MM.1S (cell line): ENCODE results near the gene MTLN.
"Not testable (repeated sequence)": the region's sequence is repeated elsewhere in the genome, so short reads cannot be mapped to it uniquely, and the experiment has no call there.

Experiments
- DNase-seq: peaks from one replicate; pipeline ENCODE4 v3.0.0-alpha.2; 2015
- H2AFZ ChIP-seq: fragments of 300-600 bp; sonication (generic); 2 replicates; pipeline ENCODE4 v1.6.0; 2016; ENCODE audit warnings: antibody characterized with exemption, low read length
- H3F3A ChIP-seq: fragments of 300-600 bp; sonication (generic); 2 replicates; pipeline ENCODE4 v1.6.1; 2016; ENCODE audit warnings: mild to moderate bottlenecking, antibody characterized with exemption, low read length, moderate library complexity, mixed read lengths; ENCODE audit not compliant: insufficient read depth
- H3K27ac ChIP-seq: fragments of 300-600 bp; sonication (generic); 2 replicates; pipeline ENCODE4 v1.5.1; 2016; ENCODE audit warnings: mild to moderate bottlenecking, low read length
- H3K27me3 ChIP-seq: fragments of 300-600 bp; sonication (generic); replicated peaks from 2 replicates; pipeline ENCODE4 v1.6.0; 2016; ENCODE audit warnings: low read length; ENCODE audit not compliant: insufficient read depth
- H3K36me3 ChIP-seq: fragments of 300-600 bp; sonication (generic); replicated peaks from 2 replicates; pipeline ENCODE4 v1.6.1; 2016; ENCODE audit warnings: mild to moderate bottlenecking, low read length, mixed read lengths; ENCODE audit not compliant: insufficient read depth
- H3K4me1 ChIP-seq: fragments of 300-600 bp; sonication (generic); 2 replicates; pipeline ENCODE4 v1.6.1; 2016; ENCODE audit warnings: low read length, mixed read lengths
- H3K4me2 ChIP-seq: fragments of 300-600 bp; sonication (generic); 2 replicates; pipeline ENCODE4 v1.6.0; 2016; ENCODE audit warnings: low read depth, low read length
- H3K4me3 ChIP-seq: fragments of 300-600 bp; sonication (generic); 2 replicates; pipeline ENCODE4 v1.5.1; 2016; ENCODE audit warnings: low read length, mixed read lengths
- H3K79me2 ChIP-seq: fragments of 300-600 bp; sonication (generic); 2 replicates; pipeline ENCODE4 v1.6.1; 2016; ENCODE audit warnings: mixed run types, low read length, mixed read lengths
- H3K9ac ChIP-seq: fragments of 300-600 bp; sonication (generic); 2 replicates; pipeline ENCODE4 v1.6.1; 2016; ENCODE audit warnings: low read length, mixed read lengths
- H3K9me2 ChIP-seq: fragments of 300-600 bp; sonication (generic); replicated peaks from 2 replicates; pipeline ENCODE4 v1.6.1; 2016; ENCODE audit warnings: mild to moderate bottlenecking, low read length, mixed read lengths; ENCODE audit not compliant: insufficient read depth
- H3K9me3 ChIP-seq: fragments of 300-600 bp; sonication (generic); replicated peaks from 2 replicates; pipeline ENCODE4 v1.6.1; 2016; ENCODE audit warnings: mild to moderate bottlenecking, low read length, mixed read lengths; ENCODE audit not compliant: insufficient read depth
- H4K20me1 ChIP-seq: fragments of 300-600 bp; sonication (generic); 2 replicates; pipeline ENCODE4 v1.6.1; 2016; ENCODE audit warnings: mild to moderate bottlenecking, low read length, moderate library complexity, mixed read lengths; ENCODE audit not compliant: insufficient read depth
- CTCF ChIP-seq: fragments of 300-600 bp; sonication (generic); IDR thresholded peaks from 2 replicates; pipeline ENCODE4 v1.5.1; 2016; ENCODE audit warnings: antibody characterized with exemption, low read length, mixed read lengths
- EZH2 ChIP-seq: fragments of 300-600 bp; sonication (generic); optimal IDR thresholded peaks from 2 replicates; pipeline ENCODE3; 2017; ENCODE audit warnings: low read depth, mild to moderate bottlenecking, antibody characterized with exemption, low read length, mixed read lengths
- EZH2phosphoT487 ChIP-seq: fragments of 300-600 bp; sonication (generic); IDR thresholded peaks from 2 replicates; pipeline ENCODE4 v1.6.1; 2018; ENCODE audit warnings: antibody characterized with exemption, low read length

MTLN gene

GRCh38 chr2:110215566-110216158, 3.3 kb upstream of the MTLN start:
- Histone ChIP-seq H4K20me1 (no peaks in the 10 kb centered on the region), H2AFZ (no peak overlapping the region), H3K9me2 (no peaks in the 10 kb centered on the region), H3K9me3 (no peaks in the 10 kb centered on the region), H3K4me3 (peak overlapping the region; percentile 40), H3K27ac (peak overlapping the region; percentile 55; the same call in 1 of the 2 replicates), H3K4me2 (peak overlapping the region; percentile 65), H3K36me3 (no peaks in the 10 kb centered on the region), H3K79me2 (peaks cover 18% of the 10 kb centered on the region), H3F3A (peaks cover 17% of the 10 kb centered on the region), H3K9ac (no peak overlapping the region), H3K27me3 (no peaks in the 10 kb centered on the region), H3K4me1 (peaks cover 44% of the 10 kb centered on the region)
- TF ChIP-seq EZH2: no peak
- no peak for TF ChIP-seq EZH2phosphoT487
- TF ChIP-seq CTCF: no peak
- DNase-seq: peak; percentile 38

DNA sequence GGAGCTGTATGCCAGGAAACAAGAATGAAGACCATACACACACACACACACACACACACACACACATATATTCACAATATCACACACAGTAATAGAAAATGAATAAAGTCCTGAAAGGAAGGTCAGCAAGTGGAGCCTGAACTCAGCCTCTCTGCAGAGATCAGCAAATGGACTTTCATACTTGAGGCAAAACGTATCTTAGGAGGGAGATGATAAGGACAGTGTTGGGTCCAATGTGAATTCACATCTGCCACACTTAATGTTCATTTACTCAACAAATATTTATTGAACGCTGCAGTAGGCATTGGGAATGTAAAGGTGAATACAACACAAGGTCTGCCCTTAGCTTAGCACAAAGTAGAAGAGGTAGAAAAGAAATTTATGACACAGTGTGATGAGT, 2.7 kb upstream of the MTLN start:
- Histone ChIP-seq H3K4me1 (peaks cover 40% of the 10 kb centered on the region), H3K27ac (peak overlapping the region; percentile 55; the same call in 1 of the 2 replicates), H3K9me3 (no peaks in the 10 kb centered on the region), H3K79me2 (peaks cover 18% of the 10 kb centered on the region), H3K36me3 (no peaks in the 10 kb centered on the region), H3K27me3 (no peaks in the 10 kb centered on the region), H3K9ac (no peak overlapping the region), H3K4me3 (peak overlapping the region; percentile 40), H3F3A (peaks cover 13% of the 10 kb centered on the region), H4K20me1 (no peaks in the 10 kb centered on the region), H3K9me2 (no peaks in the 10 kb centered on the region), H2AFZ (no peak overlapping the region), H3K4me2 (peak overlapping the region; percentile 65)
- TF ChIP-seq EZH2phosphoT487 (no peak), EZH2 (no peak), CTCF (no peak)
- DNase-seq: no peak

DNA sequence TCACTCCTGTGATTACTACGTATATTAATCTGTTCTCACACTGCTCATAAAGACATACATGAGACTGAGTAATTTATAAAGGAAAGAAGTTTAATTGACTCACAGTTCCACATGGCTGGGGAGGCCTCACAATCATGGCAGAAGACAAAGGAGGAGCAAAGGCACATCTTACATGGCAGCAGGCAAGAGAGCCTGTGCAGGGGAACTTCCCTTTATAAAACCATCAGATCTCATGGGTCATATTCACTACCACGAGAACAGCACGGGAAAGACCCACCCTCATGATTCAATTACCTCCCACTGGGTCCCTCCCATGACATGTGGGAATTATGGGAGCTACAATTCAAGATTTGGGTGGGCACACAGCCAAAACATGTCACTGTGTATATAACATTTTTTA, 1.2 kb upstream of the MTLN start:
- not testable (repeated sequence) for H3K27me3 ChIP-seq, H3K9me2 ChIP-seq, DNase-seq, H3K27ac ChIP-seq, H3K9ac ChIP-seq, H2AFZ ChIP-seq, H3K4me3 ChIP-seq, H4K20me1 ChIP-seq, H3K36me3 ChIP-seq, H3K4me2 ChIP-seq, H3K9me3 ChIP-seq
- peaks cover 29% of the 10 kb centered on the region for H3K4me1 ChIP-seq
- H3F3A ChIP-seq: peaks cover 12% of the 10 kb centered on the region
- H3K79me2 ChIP-seq: peaks cover 18% of the 10 kb centered on the region

DNA sequence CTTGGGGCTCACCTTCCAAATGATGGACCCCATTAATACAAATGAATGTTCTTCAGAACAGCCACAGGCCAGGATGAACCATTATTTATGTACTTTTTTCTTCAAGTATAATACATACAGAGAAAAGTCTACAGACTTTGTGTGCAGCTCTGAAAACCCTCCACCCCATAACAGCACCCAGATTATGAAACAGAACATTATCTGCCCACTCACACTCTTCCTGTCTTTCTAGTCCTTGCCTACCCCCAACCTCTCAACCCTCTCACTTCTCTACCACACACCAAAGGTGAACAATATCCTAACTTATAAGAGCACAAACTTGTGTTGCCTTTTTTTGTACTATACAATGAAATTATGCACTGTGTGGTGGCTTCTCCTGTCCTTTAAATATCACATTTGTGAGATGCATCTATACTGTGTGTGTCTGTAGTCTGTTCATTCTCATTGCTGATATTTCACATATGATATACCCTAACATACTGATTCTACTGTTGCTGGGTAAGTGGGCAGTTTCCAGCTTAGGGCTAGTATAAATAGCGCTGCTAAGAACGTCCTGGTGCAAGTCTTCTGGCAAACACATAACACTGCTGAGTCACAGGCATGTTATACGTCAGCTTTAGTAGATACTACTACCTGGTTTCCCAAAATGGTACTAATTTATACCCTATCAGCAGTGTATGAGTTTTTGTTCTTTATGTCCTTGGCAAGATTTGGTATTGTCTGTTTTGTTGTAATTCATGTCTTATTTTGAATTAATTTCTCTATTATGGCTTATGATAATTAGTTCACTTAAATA, 6.5 kb downstream of the MTLN start:
- Histone ChIP-seq H3K27ac (no peak overlapping the region), H3K9me2 (no peaks in the 10 kb centered on the region), H3F3A (peaks cover 5% of the 10 kb centered on the region; the same call in 1 of the 2 replicates), H3K36me3 (no peaks in the 10 kb centered on the region), H3K4me1 (peaks cover 7% of the 10 kb centered on the region), H2AFZ (peak overlapping the region; percentile 64; the same call in 1 of the 2 replicates), H3K9ac (no peak overlapping the region), H3K4me3 (no peak overlapping the region; the same call in 1 of the 2 replicates), H4K20me1 (no peaks in the 10 kb centered on the region), H3K4me2 (peak overlapping the region; percentile 82), H3K9me3 (no peaks in the 10 kb centered on the region), H3K79me2 (peaks cover 2% of the 10 kb centered on the region), H3K27me3 (no peaks in the 10 kb centered on the region)
- no peak for DNase-seq
- no peak for TF ChIP-seq EZH2phosphoT487
- no peak for TF ChIP-seq CTCF
- TF ChIP-seq EZH2: no peak
